GM19351 (cell line): ENCODE measurements around the gene METTL2B.
"Not testable (repeated sequence)": the region's sequence is repeated elsewhere in the genome, so short reads cannot be mapped to it uniquely, and the experiment has no call there.

Experiments used
- ATAC-seq: cut with Tn5 transposase; IDR thresholded peaks from one replicate; pipeline ENCODE4 v1.9.1; 2021; ENCODE audit warnings: mild to moderate bottlenecking, moderate library complexity; ENCODE audit not compliant: unreplicated experiment

Gene METTL2B

GRCh38 chr7:128454808-128455542 is 21.6 kb upstream of the METTL2B start:
- ATAC-seq: no peak

DNA sequence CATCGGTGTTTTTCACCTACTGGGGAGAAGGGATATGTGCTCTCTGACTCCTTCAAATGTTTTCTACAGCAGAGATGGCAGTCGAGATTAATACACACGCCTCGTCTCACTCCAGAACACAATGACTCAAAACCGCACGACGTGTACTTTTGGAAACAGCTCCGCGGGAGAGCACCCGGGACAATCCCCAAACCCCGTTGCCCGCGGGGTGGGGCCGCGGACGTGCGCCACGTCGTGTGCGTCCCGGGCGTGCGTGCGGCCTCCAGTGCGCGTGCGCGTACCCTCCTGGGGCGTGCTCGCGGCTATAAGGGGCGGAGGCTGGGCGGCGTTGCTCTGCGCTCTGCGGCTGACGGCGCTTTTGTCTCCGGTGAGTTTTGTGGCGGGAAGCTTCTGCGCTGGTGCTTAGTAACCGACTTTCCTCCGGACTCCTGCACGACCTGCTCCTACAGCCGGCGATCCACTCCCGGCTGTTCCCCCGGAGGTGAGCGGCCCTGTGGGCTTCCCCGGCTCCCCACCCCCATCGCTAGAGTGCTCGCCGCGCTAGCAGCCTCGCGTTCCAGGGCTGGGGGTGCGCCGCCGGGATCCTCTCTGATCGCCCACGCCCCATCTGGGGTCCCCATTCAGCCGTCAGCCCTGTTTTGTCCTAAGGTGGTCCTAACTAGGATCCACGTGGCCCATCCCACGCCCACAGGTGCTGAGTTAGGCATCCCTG is 20.8 kb upstream of the METTL2B start, which contains the start of gene HILPDA:
HILPDA (plus strand) TSS at position 336 of the 712 bp plus-strand sequence. CDS start 1,391 bp downstream, outside the sequence.
- ATAC-seq: peak; percentile 81

DNA sequence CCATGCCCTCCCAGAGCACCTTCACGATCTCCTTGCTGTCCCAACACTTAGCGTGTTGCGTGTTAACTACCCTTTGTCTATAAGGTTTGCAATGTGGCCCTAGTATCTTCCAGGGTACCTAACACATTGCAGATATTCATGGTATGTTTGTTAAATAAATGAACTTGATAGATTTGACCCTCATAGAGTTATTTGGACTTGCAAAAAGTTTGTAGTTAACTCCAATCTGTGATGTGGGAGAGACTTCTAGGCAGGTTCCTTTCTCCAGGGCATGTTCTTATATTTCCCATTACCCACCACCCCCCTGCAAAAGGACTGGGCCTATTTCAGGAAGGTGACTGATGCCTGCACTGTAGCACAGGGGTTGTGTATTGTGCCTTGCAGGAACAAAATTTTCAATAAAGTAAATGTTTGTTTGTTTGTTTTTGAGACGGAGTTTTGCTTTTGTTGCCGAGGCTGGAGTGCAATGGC is 20.3 kb upstream of the METTL2B start:
- peak; percentile 7 for ATAC-seq

DNA sequence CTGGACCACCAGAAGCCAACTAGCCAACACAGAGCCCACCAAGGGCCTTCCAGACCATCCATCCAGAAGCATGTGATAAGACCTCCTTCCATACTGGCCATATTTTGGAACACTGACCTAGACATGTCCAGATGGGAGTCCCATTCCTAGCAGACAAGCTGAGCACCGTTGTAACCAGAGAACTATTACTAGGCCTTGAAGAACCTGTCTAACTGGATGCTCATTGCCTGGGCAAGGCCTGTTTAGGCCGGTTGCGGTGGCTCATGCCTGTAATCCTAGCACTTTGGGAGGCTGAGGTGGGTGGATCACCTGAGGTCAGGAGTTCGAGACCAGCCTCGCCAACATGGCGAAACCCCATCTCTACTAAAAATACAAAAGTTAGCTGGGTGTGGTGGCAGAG is 19.2 kb upstream of the METTL2B start:
- ATAC-seq: not testable (repeated sequence)

DNA sequence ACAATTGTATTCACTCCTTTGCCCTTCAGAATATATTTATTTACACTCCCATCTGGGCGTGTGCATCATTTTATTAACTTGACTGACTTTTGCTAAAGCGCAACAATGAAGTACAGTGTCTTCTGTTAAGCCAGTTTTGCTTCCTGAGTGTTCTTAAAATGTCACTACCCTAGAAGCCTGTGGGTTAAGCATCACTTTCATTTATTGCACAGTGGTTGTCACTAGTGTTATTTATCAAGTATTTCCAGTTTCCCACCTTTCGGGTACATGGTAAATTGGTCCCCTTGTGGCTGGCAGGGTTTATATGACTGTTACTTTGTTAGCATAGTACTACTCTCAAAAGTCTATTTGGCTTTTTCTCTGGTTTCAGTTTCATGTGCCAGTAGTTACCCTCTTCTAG is 17.6 kb upstream of the METTL2B start:
- peak; percentile 29 for ATAC-seq

GRCh38 chr7:128459394-128459878 is 17.1 kb upstream of the METTL2B start:
- peak; percentile 50 for ATAC-seq

GRCh38 chr7:128462460-128462859 is 14.1 kb upstream of the METTL2B start:
- no peak for ATAC-seq

DNA sequence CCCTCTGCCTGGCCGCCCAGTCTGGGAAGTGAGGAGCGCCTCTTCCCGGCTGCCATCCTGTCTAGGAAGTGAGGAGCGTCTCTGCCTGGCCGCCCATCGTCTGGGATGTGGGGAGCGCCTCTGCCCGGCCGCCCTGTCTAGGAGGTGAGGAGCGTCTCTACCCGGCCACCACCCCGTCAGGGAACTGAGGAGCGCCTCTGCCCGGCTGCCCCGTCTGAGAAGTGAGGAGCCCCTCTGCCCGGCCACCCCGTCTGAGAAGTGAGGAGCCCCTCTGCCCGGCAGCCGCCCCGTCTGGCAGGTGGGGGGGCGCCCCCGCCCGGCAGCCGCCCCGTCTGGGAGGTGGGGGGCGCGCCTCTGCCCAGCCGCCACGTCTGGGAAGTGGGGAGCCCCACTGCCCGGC is 13.2 kb upstream of the METTL2B start:
- ATAC-seq: not testable (repeated sequence)

DNA sequence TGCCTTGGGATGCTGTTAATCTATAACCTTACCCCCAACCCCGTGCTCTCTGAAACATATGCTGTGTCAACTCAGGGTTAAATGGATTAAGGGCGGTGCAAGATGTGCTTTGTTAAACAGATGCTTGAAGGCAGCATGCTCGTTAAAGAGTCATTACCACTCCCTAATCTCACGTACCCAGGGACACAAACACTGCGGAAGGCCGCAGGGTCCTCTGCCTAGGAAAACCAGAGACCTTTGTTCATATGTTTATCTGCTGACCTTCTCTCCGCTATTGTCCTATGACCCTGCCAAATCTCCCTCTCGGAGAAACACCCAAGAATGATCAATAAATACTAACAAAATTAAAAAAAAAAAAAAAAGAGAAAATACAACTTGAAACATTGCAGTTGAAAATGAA is 12.6 kb upstream of the METTL2B start:
- not testable (repeated sequence) for ATAC-seq

GRCh38 chr7:128466871-128467270 is 9.7 kb upstream of the METTL2B start:
- ATAC-seq: not testable (repeated sequence)

DNA sequence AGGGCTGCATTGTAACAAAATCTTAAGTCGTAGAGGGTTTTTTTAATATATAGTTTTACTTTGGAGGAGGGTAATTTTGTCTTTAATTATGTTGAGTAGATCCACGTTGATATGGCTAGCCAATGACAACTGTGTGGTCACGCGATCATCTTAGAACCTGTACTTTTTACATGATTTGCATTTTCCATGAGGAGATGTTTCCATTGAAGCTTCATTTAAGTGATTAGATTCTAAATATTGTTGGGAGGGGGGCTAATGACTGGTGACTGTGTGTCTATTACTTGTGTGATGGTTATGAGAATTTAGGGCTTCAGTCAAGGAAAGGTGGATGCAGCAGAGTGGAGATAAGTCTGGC is 765 bp downstream of the METTL2B start:
- peak; percentile 6 for ATAC-seq

- ATAC-seq: not testable (repeated sequence)
Observed at GRCh38 chr7:128479082-128479481, 2.5 kb downstream of the METTL2B start.

DNA sequence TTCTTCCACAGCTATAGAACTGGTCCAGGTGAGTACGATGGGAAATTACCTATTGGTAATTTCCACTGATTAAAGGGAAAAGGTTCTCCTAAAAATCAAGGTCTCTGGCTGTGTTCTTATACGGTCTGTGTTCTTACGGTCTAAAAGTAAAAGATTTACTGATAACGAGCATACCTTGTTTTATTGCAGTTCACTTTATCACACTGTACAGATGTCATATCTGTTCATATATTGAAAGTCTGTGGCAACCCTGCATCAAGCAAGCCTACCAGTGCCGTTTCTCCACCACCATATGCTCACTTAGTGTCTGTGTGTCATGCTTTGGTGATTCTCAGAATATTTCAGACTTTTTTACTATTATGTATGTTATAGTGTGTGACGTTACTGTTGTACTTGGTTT is 11.6 kb downstream of the METTL2B start:
- ATAC-seq: not testable (repeated sequence)

GRCh38 chr7:128497405-128497804 is 20.9 kb downstream of the METTL2B start:
- no peak for ATAC-seq

DNA sequence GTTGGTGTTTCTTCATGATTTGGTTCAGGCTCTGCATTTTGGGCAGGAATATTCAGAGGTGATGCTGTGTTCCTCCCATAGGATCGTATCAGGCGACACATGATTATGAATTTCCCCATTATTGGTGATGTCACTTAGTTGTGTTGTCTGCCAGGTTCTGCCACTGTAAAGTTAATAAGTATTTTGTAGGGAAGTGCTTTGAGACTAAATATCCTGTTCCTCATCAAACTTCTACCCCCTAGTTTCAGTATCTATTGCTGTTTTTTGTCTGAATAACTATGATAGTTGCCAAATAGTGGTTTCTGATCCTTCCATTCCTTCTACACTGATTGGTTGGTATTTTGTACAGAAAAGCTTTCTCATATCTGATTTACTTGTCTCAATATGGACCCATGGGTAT is 28.9 kb downstream of the METTL2B start:
- not testable (repeated sequence) for ATAC-seq

DNA sequence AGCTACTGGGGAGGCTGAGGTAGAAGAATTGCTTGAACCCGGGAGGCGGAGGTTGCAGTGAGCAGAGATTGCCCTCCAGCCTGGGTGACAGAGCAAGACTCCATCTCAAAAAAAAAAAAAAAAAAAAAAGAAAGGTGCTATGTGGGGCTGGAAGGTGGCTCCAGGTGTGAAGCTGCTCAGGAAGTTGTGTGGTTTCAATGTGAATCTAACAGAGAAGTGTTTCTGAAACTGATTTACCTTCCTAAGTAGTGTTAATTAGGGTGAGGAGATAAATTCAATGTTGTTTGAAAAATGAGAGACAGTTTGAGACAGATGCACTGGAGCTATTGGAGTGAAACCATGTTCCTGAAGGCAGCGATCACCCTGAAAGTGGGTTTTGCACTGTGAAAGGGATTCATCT is 30.3 kb downstream of the METTL2B start:
- ATAC-seq: peak; percentile 62

GRCh38 chr7:128507321-128507993 is 30.9 kb downstream of the METTL2B start:
- peak; percentile 51 for ATAC-seq

- ATAC-seq: not testable (repeated sequence)
Observed at GRCh38 chr7:128511692-128512091, 35.1 kb downstream of the METTL2B start.

DNA sequence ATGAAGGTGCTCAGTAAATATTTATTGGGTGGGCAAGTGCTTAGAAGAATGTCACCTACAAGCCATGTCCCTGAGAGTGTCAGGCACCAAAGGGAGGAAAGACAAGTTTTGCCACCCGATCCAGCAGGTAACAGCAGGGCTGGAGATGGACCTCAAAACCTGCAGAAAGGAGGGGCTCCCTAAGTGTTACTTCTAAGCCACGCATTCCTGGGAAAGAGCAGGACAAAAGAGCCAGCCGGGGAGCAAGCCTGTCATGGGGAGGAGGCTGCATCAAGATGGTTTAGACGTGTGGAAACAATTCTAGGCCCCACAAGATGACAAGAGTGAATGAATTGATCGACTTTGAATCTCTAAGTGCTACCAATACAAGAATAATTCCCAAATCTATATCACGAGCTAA is 38.7 kb downstream of the METTL2B start:
- not testable (repeated sequence) for ATAC-seq

DNA sequence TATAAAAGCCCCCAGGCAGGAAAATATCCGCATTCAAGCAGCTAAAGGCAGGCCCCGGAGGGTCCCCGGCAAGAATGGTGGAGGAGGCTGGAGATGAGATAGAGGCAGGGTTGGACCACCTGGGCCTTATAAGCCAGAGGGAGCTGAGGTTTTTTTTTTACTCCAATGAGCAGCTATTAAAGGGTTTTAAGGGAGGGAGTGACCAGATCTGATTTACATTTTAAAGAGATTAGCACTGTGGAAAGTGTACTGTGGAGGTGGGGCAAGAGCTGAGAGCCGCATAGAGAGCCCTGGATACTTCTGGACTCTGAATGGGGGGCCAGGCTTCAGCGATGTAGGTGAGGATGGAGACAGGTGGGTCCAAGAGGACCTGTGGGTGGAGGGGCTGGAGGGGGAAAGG is 40.5 kb downstream of the METTL2B start:
- not testable (repeated sequence) for ATAC-seq

- not testable (repeated sequence) for ATAC-seq
Observed at GRCh38 chr7:128523226-128523931, 46.8 kb downstream of the METTL2B start.
